Right kidney (tissue), 1 donor: ENCODE data around the gene DMD.

ENCODE experiments used
- DNase-seq: peaks from one replicate; pipeline ENCODE4 v3.0.0-alpha.2; 2016

DMD gene

DNA sequence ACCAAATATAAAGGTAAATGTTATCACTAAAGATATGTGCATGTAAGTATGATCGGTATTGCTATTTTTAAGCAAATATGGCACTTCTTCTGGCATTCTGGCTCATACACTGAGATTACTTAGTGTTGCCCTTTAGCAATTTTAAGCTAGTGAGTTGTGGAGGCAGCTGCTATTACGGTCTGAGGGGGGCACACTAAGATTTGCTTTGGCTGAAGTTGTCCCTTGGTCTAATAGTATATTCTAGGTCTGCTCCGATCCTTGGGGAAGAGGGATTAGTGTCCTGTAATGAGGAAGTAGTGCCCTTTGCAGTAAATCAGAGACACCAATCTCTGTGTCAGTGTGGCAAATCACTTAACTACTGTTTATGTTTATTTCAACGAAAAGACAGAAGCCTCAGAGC lies 1943.0 kb downstream of the DMD start:
- DNase-seq: no peak

DNA sequence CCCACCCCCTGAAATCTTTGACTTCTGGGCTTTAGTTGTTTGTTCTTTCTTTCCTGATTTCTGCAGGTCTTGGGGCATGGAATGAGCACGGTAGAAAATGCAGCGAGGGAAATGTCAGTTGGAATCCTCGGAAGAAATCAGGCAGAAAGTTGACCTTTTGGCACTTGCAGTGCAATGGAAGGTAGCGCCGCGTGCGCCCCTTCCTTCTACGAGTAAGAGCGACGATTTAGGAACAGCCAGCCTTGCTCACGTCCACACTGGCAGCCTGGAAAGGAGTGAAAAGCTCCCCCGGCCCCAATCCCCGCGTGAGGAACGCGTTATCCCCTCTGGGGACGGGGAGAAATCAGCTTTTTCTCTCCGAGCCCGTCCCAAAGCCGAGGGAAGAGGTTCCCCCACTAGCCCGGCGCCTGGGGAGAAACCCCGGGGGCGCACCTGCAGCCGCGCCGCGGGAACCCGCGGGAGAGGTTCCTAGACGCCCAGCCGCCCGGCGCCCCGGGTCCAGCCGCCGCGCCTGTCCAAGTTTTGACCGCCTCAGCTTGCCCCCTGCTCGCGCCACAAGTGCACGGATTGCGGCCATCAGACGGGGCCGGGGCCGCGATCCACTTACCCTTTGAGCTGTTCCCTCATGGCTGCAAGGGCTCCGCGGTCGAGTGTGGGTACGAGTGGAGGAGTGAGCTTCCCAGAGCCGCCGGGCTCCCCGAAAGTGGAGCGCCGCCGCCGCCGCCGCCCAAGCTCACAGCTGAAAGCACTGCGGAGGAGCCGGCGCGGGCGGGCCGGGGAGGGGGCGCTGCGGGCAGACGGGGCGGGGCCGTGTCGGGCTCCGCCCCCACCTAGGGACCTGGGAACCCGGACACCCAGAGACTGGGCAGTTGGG lies 1944.9 kb downstream of the DMD start:
- DNase-seq: peak; percentile 75

DNA sequence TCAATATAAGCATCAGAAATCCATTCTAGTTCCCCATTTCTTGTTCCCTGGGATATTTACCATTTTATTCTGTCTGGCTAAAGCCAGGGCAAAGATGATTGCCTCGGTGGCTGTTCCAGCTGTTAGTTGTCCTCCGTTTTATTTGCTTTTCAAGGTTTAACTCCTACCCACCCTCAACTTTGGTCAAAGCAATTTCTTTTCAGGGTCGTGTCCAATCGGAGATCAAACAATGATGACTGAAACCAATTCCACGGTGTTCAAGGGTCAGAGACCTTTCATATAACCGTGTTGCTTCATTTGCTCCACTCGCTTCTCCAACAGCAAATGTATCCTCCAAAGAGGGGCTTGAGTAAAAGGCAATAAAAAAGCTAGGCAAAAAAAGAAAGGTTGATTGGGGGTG lies 1946.0 kb downstream of the DMD start:
- no peak for DNase-seq

DNA sequence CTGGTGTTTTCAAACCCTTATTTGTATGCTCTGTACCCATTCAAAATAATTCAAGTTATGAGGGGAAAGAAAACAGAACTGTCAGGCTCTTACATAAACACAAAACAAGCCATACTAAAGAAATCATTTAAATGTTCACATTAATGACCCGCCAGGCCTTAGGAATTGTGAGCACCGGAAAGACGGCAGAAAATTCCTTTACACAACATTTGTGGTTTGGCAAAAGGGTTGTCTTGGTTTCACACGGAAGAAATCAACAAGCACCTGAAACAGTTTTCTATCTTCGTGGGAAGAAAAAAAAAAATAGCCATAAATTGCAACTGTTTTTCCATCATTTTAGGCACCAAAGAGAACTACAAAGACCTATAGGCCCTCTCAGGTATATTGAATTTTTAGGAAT lies 1951.0 kb downstream of the DMD start:
- DNase-seq: no peak

DNA sequence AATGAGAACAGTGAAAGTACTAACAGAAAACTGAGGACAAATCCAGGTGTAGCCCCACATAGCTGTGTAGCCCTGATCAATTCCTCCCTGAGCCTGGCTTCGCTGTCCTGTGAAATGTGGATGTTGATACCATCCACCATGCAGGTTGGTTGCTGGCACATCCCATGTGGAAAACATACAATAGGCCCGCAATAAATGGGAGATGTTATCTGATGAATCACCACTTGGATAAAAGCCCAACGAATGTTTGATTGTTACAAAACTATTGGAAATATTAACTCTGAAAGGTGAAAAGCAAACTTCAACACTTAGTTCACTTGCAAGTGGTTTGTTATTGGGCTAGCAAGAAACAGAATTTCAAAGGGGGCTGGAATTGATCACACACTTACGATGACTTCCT lies 1953.2 kb downstream of the DMD start:
- no peak for DNase-seq

DNA sequence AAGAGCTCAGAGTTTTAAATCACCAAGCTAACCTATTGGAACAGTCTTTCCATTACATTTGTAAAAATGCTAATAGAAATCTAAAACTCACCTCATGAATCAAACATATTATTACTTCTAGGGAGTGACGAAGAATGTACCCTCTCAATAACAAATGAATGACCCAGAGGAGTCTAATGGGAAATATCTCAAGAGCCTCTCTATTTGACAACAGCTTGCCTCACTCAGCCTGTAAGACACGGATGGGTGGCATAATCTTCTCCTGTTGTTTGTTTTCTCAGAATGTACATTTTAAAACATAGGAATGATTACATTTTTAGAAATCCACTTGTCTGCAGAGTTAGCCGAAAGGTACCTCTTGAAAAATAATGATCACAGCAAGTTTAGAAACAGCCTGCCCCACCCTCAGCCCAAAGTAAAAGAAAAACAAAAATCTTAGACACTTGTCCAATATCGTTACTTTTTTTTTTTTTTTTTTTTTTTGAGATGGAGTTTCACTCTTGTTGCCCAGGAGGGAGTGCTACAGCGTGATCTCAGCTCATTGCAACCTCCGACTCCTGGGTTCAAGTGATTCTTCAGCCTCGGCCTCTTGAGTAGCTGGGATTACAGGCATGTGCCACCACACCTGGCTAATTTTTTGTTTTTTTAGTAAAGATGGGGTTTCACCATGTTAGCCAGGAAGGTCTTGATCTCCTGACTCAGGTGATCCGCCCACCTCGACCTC lies 1955.9 kb downstream of the DMD start:
- no peak for DNase-seq

DNA sequence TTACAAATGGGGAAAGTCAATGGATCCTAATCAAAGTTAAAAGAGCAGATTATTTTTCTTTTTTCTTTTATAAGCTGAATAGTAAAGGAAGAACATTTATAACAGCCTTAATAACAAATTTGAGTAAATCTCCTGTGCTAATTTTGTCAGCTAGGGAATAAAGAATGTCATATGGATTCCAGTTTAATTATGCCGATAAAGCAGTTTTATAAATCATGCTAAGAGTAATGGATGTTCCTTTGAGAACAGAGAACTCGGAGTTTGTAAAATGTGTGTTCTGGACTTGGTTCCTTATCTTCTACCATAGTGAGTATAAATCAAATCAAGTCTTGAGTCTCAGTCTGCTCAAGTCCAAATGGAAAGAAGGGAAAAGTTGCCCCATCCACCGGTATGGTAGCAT lies 1959.2 kb downstream of the DMD start:
- no peak for DNase-seq

DNA sequence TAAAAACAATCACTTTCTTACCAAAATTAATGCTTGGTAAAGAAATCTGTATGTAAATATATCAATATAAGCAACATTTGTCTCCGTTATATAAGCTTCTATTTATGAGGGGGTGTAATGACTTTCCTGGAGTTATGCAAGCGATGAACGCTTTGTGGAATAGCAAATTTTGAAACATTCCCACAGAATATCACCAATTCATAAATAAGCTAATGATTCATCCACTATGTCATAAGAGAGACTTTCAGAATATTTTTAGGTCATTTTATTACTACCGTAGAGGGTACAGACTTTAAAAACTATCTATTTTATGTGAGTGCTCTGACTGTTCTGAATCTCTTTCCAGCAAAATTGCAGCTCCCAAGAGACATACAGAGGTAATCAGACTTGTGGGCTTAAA lies 1960.0 kb downstream of the DMD start:
- DNase-seq: no peak

DNA sequence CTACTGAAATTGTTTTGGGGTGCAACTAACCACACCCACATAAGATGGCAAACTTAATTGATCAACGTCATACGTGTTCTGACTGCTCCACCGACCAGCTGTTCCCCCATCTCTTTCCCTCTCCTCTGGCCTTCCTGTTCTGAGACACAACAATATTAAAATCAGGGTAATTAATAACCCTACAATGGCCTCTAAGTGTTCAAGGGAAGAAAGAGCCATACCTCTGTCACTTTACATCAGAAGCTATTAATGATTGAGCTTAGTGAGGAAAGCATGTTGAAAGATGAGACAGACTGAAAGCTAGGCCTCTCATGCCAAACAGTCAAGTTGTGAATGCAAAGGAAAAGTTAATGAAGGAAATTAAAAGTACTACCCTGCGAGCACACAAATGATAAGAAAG lies 1965.6 kb downstream of the DMD start:
- no peak for DNase-seq

DNA sequence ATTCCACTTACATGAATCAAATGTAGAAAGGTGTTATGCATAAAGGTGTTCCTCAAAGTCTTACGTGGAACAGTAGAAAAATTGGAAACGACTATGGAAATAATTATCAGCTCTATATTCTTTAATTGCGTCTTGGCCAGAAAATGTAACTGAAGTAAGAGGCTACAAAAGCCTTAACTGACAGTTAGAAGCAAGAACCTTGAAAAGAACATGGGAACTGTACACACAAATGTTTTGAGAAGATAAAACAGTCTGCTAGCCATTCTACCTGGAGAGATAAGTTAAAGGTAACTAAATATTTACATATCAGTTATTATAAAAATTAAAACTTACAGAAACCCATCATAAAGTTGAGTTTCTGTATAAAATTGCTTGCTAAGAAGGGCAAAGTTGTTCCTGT lies 1967.5 kb downstream of the DMD start:
- DNase-seq: no peak

DNA sequence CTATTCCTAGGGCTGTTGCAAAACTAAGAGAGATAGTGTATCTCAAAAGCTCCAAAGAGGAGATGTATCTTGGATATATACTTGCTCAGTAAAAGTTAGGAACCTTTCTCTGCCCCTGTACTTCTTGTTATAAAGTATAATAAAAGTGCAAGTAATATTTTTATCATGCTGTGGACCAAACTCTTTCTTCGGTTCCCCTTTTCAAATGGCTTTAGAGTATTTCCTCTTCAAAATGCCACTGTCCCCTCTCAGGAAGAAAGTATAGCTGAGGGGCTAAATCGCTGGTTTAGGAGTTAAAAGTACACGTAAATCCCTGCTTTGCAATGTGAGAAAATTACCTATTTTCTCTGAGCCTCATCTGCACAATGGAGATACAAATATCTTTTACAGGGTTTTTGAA lies 1970.4 kb downstream of the DMD start:
- no peak for DNase-seq

DNA sequence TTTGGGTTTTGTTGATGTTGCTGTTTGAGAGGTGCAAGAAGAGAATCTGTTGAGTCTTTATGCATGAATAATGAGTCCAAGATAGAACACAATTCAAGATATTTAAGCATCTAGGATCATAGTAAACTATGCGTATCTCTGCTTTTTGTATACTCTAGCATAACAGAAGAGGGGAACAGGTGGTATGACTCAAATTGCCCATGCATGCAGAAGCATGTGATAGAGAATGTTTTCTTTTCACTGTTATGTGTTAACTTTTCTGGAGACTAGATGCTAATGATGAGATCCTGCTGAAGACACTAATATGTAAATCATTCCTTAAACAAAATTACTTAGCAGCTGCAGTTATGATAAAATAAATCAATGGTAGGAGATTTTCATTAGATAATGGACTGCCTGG lies 1974.2 kb downstream of the DMD start:
- DNase-seq: no peak

GRCh38 chrX:31236231-31236630 lies 1975.1 kb downstream of the DMD start:
- no peak for DNase-seq

- DNase-seq: no peak
These were observed 1977.3 kb downstream of the DMD start for GRCh38 chrX:31233941-31234496.

GRCh38 chrX:31232506-31232905 lies 1978.8 kb downstream of the DMD start:
- no peak for DNase-seq

- no peak for DNase-seq
These were observed 1982.4 kb downstream of the DMD start for GRCh38 chrX:31228909-31229308.

GRCh38 chrX:31228415-31228832 lies 1982.9 kb downstream of the DMD start:
- DNase-seq: no peak

DNA sequence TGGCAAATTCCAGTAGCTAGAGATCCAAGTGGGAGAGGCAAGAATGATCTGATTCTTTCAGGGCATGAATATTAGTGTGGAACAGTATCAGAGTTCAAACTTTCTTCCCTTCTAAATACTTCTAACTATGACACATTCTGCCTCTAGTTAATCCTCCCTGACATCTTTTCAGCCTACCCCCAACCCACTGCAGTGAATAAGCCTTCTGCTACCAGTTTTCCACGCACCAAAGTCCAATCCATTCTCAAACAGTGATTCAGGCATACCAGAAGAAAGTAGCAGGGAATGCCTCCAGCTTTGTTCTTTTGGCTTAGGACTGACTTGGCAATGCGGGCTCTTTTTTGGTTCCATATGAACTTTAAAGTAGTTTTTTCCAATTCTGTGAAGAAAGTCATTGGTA lies 1984.1 kb downstream of the DMD start:
- no peak for DNase-seq

- DNase-seq: no peak
These were observed 1985.5 kb downstream of the DMD start for GRCh38 chrX:31225819-31226218.

GRCh38 chrX:31224381-31225012 lies 1986.9 kb downstream of the DMD start:
- no peak for DNase-seq

- DNase-seq: no peak
These were observed 1987.5 kb downstream of the DMD start for GRCh38 chrX:31223817-31224216.

DNA sequence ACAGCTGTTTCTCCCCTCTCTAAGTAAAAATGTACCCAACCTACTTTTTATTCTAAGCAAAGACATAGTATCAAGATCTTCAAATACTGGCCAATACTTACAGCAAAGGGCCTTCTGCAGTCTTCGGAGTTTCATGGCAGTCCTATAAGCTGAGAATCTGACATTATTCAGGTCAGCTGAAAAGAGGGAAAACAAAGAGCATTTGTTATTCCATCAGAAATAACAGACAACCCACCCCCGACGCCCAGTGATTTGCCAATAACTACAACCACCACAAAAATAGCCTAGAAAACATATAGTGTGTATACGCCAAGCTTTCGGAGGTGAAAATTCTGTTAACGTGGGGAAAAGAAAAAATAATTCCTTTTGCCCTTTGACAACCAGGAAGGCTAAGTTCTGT lies 1988.4 kb downstream of the DMD start:
- no peak for DNase-seq

GRCh38 chrX:31219174-31219573 lies 1992.2 kb downstream of the DMD start:
- DNase-seq: no peak
